A549 (cell line): ENCODE data around the gene SCIN.

Experiments used
- CTCF ChIP-seq: fragments of >200 bp; sonication (Bioruptor Twin); formaldehyde crosslinking; IDR thresholded peaks from 3 replicates; pipeline ENCODE4 v1.5.1; 2016
- HOXA7 ChIP-seq: fragments of 250-450 bp; sonication (Bioruptor Pico); IDR thresholded peaks from 2 replicates; pipeline ENCODE4 v1.5.0; 2020; ENCODE audit warnings: mild to moderate bottlenecking, moderate library complexity
- KDM1A ChIP-seq: fragments of 200-600 bp; sonication (generic); IDR thresholded peaks from 2 replicates; pipeline ENCODE4 v1.6.1; 2016; ENCODE audit warnings: low read depth, mild to moderate bottlenecking
- POLR2A ChIP-seq: IDR thresholded peaks from 2 replicates; pipeline ENCODE4 v1.6.1; 2012; ENCODE audit warnings: mild to moderate bottlenecking, low read length
- USF2 ChIP-seq: fragments of 450-650 bp; IDR thresholded peaks from 2 replicates; pipeline ENCODE4 v1.6.1; 2014; ENCODE audit warnings: antibody characterized with exemption

DNA sequence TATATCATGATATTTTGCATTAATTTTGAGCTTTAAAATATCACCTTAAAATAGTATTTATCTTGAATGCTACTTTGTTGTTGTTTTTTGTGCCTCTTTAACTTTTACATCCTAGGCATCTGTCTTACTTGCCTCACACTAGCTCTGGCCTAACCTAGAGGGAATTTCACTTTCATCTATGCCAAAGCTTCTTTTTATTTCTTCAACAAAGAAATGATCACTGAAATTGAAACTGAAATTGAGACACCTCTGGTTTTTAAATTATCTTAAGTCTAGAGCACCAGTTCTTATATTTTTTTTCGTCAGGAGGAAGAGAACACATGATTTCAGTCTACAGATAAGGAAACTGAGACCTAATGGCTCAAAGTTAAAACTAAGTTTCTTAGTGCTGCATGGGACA, 3.5 kb upstream of the SCIN start:
- TF ChIP-seq USF2 (no peak), HOXA7 (no peak), KDM1A (no peak), CTCF (no peak), POLR2A (no peak)
